ENCODE data around the gene PDZRN3.
A peak's percentile ranks its signal among the peaks of the same experiment; 100 is the strongest.

The PDZRN3 gene

GRCh38 chr3:73520931-73521461 is 103.7 kb downstream of the PDZRN3 start:
- no peak for DNase-seq (ENCODE audit: low read depth in 2 of 2)

GRCh38 chr3:73516631-73517030 is 108.1 kb downstream of the PDZRN3 start:
- no peak for DNase-seq (ENCODE audit: low read depth in 2 of 2)

- DNase-seq (ENCODE audit: low read depth in 2 of 2): no peak
These were observed 111.5 kb downstream of the PDZRN3 start for GRCh38 chr3:73513260-73513659.

GRCh38 chr3:73511571-73512525 is 112.9 kb downstream of the PDZRN3 start:
- no peak for DNase-seq (ENCODE audit: low read depth in 2 of 2)

- no peak for DNase-seq (ENCODE audit: low read depth in 2 of 2)
These were observed 114.0 kb downstream of the PDZRN3 start for GRCh38 chr3:73510784-73511183.

- no peak for DNase-seq (ENCODE audit: low read depth in 2 of 2)
These were observed 114.4 kb downstream of the PDZRN3 start for GRCh38 chr3:73510334-73510733.

GRCh38 chr3:73509816-73510215 is 114.9 kb downstream of the PDZRN3 start:
- no peak for DNase-seq (ENCODE audit: low read depth in 2 of 2)

GRCh38 chr3:73509066-73509465 is 115.7 kb downstream of the PDZRN3 start:
- no peak for DNase-seq (ENCODE audit: low read depth in 2 of 2)

GRCh38 chr3:73508330-73508954 is 116.3 kb downstream of the PDZRN3 start:
- no peak for DNase-seq (ENCODE audit: low read depth in 2 of 2)

GRCh38 chr3:73504852-73505251 is 119.9 kb downstream of the PDZRN3 start:
- no peak for DNase-seq (ENCODE audit: low read depth in 2 of 2)

GRCh38 chr3:73504239-73504638 is 120.5 kb downstream of the PDZRN3 start:
- no peak for DNase-seq (ENCODE audit: low read depth in 2 of 2)

GRCh38 chr3:73503781-73504180 is 121.0 kb downstream of the PDZRN3 start:
- DNase-seq (ENCODE audit: low read depth in 2 of 2): no peak

GRCh38 chr3:73502609-73503583 is 121.8 kb downstream of the PDZRN3 start:
- peak; percentile 0 to 8 for DNase-seq (ENCODE audit: low read depth in 2 of 2)

- no peak for DNase-seq (ENCODE audit: low read depth in 2 of 2)
These were observed 124.4 kb downstream of the PDZRN3 start for GRCh38 chr3:73500321-73500720.

- DNase-seq (ENCODE audit: low read depth in 2 of 2): no peak
These were observed 125.0 kb downstream of the PDZRN3 start for GRCh38 chr3:73499787-73500186.

GRCh38 chr3:73498764-73499622 is 125.7 kb downstream of the PDZRN3 start:
- DNase-seq (ENCODE audit: low read depth in 2 of 2): no peak

GRCh38 chr3:73497646-73498406 is 126.9 kb downstream of the PDZRN3 start:
- no peak for DNase-seq (ENCODE audit: low read depth in 2 of 2)

GRCh38 chr3:73493543-73494308 is 131.0 kb downstream of the PDZRN3 start:
- no peak for DNase-seq (ENCODE audit: low read depth in 2 of 2)

GRCh38 chr3:73492186-73492585 is 132.6 kb downstream of the PDZRN3 start:
- no peak for DNase-seq (ENCODE audit: low read depth in 2 of 2)

Data from activated CD8-positive, alpha-beta memory T cell treated with anti-CD3 and anti-CD28 coated beads for 4 hours (primary cell).